SK-N-SH treated with all-trans-retinoic acid at 6 μM for 48 hours (cell line): ENCODE data around the gene SIRPG.

ENCODE experiments used
- ATAC-seq: fragments of 200-7000 bp; cut with Tn5 transposase; 3 replicates; pipeline ENCODE4 v1.9.1; 2020; ENCODE audit warnings: mild to moderate bottlenecking, moderate library complexity
- ARNTL ChIP-seq: fragments of 450-650 bp; formaldehyde crosslinking; IDR thresholded peaks from 2 replicates; pipeline ENCODE4 v1.5.0; 2020; ENCODE audit warnings: low read depth, mild to moderate bottlenecking, moderate library complexity, borderline replicate concordance
- CREB5 ChIP-seq: fragments of 250-450 bp; sonication (Bioruptor Pico); IDR thresholded peaks from 2 replicates; pipeline ENCODE4 v1.5.1; 2020; ENCODE audit warnings: low read depth, mild to moderate bottlenecking, moderate library complexity
- CSDC2 ChIP-seq: fragments of 250-450 bp; sonication (Bioruptor Pico); IDR thresholded peaks from 2 replicates; pipeline ENCODE4 v1.5.0; 2020; ENCODE audit warnings: mild to moderate bottlenecking, moderate library complexity
- ESRRG ChIP-seq: fragments of 250-450 bp; sonication (Bioruptor Pico); IDR thresholded peaks from 2 replicates; pipeline ENCODE4 v1.6.1; 2021; ENCODE audit warnings: mild to moderate bottlenecking
- GLIS3 ChIP-seq: fragments of 250-450 bp; sonication (Bioruptor Pico); IDR thresholded peaks from 2 replicates; pipeline ENCODE4 v1.5.0; 2020; ENCODE audit warnings: mild to moderate bottlenecking, moderate library complexity
- ISL1 ChIP-seq: fragments of 250-450 bp; sonication (Bioruptor Pico); IDR thresholded peaks from 2 replicates; pipeline ENCODE4 v2.1.2; 2022; ENCODE audit warnings: mild to moderate bottlenecking, moderate library complexity
- PPARA ChIP-seq: fragments of 250-450 bp; sonication (Bioruptor Pico); IDR thresholded peaks from 2 replicates; pipeline ENCODE4 v1.5.0; 2020; ENCODE audit warnings: mild to moderate bottlenecking, borderline replicate concordance
- RARB ChIP-seq: fragments of 250-450 bp; sonication (Bioruptor Pico); IDR thresholded peaks from 2 replicates; pipeline ENCODE4 v1.8.0; 2021; ENCODE audit warnings: mild to moderate bottlenecking, moderate library complexity
- SNAI2 ChIP-seq: fragments of 250-450 bp; sonication (Bioruptor Pico); IDR thresholded peaks from 2 replicates; pipeline ENCODE4 v1.5.0; 2020; ENCODE audit warnings: mild to moderate bottlenecking, moderate library complexity
- TCF4 ChIP-seq: fragments of 250-450 bp; sonication (Bioruptor Pico); IDR thresholded peaks from 2 replicates; pipeline ENCODE4 v1.8.0; 2021; ENCODE audit warnings: mild to moderate bottlenecking, moderate library complexity, borderline replicate concordance
- TOX ChIP-seq: fragments of 250-450 bp; sonication (Bioruptor Pico); IDR thresholded peaks from 2 replicates; pipeline ENCODE4 v1.8.0; 2021; ENCODE audit warnings: mild to moderate bottlenecking, moderate library complexity, borderline replicate concordance
- TSHZ2 ChIP-seq: fragments of 250-450 bp; sonication (Bioruptor Pico); IDR thresholded peaks from 2 replicates; pipeline ENCODE4 v1.5.0; 2020; ENCODE audit warnings: mild to moderate bottlenecking, moderate library complexity
- ZC3H10 ChIP-seq: fragments of 250-450 bp; sonication (Bioruptor Pico); IDR thresholded peaks from 2 replicates; pipeline ENCODE4 v1.5.1; 2021; ENCODE audit warnings: mild to moderate bottlenecking, moderate library complexity
- ZFP3 ChIP-seq: fragments of 250-450 bp; sonication (Bioruptor Pico); IDR thresholded peaks from 2 replicates; pipeline ENCODE4 v1.5.0; 2020; ENCODE audit warnings: mild to moderate bottlenecking, moderate library complexity
- ZFP30 ChIP-seq: fragments of 450-650 bp; formaldehyde crosslinking; IDR thresholded peaks from 2 replicates; pipeline ENCODE4 v1.5.0; 2022; ENCODE audit warnings: mild to moderate bottlenecking, moderate library complexity
- ZNF565 ChIP-seq: fragments of 450-650 bp; formaldehyde crosslinking; conservative IDR thresholded peaks from 2 replicates; pipeline ENCODE4 v1.5.0; 2020; ENCODE audit warnings: low read depth, mild to moderate bottlenecking, moderate library complexity
- ZNF70 ChIP-seq: fragments of 450-650 bp; formaldehyde crosslinking; IDR thresholded peaks from 2 replicates; pipeline ENCODE4 v1.5.0; 2020; ENCODE audit warnings: mild to moderate bottlenecking, moderate library complexity
- ZNF8 ChIP-seq: fragments of 450-650 bp; formaldehyde crosslinking; IDR thresholded peaks from 2 replicates; pipeline ENCODE4 v1.5.0; 2020; ENCODE audit warnings: mild to moderate bottlenecking, moderate library complexity

The SIRPG gene

GRCh38 chr20:1693427-1693826 lies 35.8 kb upstream of the SIRPG start:
- no peak for ATAC-seq
- TF ChIP-seq TSHZ2 (no peak), ESRRG (CRISPR knock-in tag) (no peak), TCF4 (CRISPR knock-in tag) (no peak)

- no peak for ATAC-seq
- no peak for TF ChIP-seq ZFP30 (CRISPR knock-in tag)
Measured at GRCh38 chr20:1689721-1690120, 32.1 kb upstream of the SIRPG start.

- ATAC-seq, result no peak
Measured at GRCh38 chr20:1688886-1689538, 31.4 kb upstream of the SIRPG start.

GRCh38 chr20:1687053-1687452 lies 29.5 kb upstream of the SIRPG start:
- no peak for ATAC-seq

More at GRCh38 chr20:1688886-1689538, 31.4 kb upstream of the SIRPG start:
- TF ChIP-seq ZNF70 (CRISPR knock-in tag) (no peak), ZC3H10 (CRISPR knock-in tag) (no peak), ZFP3 (CRISPR knock-in tag) (no peak)

GRCh38 chr20:1686151-1686748 lies 28.7 kb upstream of the SIRPG start:
- TF ChIP-seq ZFP3 (CRISPR knock-in tag), result no peak
- TF ChIP-seq RARB (CRISPR knock-in tag), result no peak
- no peak for ATAC-seq

More at GRCh38 chr20:1687053-1687452, 29.5 kb upstream of the SIRPG start:
- TF ChIP-seq TCF4 (CRISPR knock-in tag), result no peak
- TF ChIP-seq ARNTL (CRISPR knock-in tag), result no peak
- TF ChIP-seq ZNF565 (CRISPR knock-in tag), result no peak
- no peak for TF ChIP-seq ISL1 (CRISPR knock-in tag)
- no peak for TF ChIP-seq PPARA (CRISPR knock-in tag)
- TF ChIP-seq SNAI2 (CRISPR knock-in tag), result no peak
- TF ChIP-seq ZNF70 (CRISPR knock-in tag), result no peak
- TF ChIP-seq, all 23 proteins: peak for 0

GRCh38 chr20:1685304-1686052 lies 27.9 kb upstream of the SIRPG start:
- no peak for TF ChIP-seq ZNF565 (CRISPR knock-in tag)
- no peak for TF ChIP-seq SNAI2 (CRISPR knock-in tag)
- no peak for TF ChIP-seq CSDC2 (CRISPR knock-in tag)
- TF ChIP-seq RARB (CRISPR knock-in tag), result no peak
- no peak for ATAC-seq

- no peak for ATAC-seq
- TF ChIP-seq TOX, result no peak
- TF ChIP-seq PPARA (CRISPR knock-in tag), result no peak
Measured at GRCh38 chr20:1684872-1685271, 27.3 kb upstream of the SIRPG start.

- no peak for ATAC-seq
- no peak for TF ChIP-seq ESRRG (CRISPR knock-in tag)
- no peak for TF ChIP-seq ARNTL (CRISPR knock-in tag)
- TF ChIP-seq CREB5 (CRISPR knock-in tag), result no peak
- no peak for TF ChIP-seq ZNF8
- TF ChIP-seq RARB (CRISPR knock-in tag), result no peak
- no peak for TF ChIP-seq ZFP30 (CRISPR knock-in tag)
- no peak for TF ChIP-seq CSDC2 (CRISPR knock-in tag)
- no peak for TF ChIP-seq ZNF565 (CRISPR knock-in tag)
- TF ChIP-seq PPARA (CRISPR knock-in tag), result no peak
- TF ChIP-seq SNAI2 (CRISPR knock-in tag), result no peak
- TF ChIP-seq ZC3H10 (CRISPR knock-in tag), result no peak
- TF ChIP-seq ISL1 (CRISPR knock-in tag), result no peak
- no peak for TF ChIP-seq GLIS3
Measured at GRCh38 chr20:1676650-1677049, 19.1 kb upstream of the SIRPG start.
